ENCODE measurements around the gene EXOC3L2. TPM values are rescaled to one million over a fixed set of nuclear protein-coding genes. Genes with fewer than 3 reads are reported as not detected.
A peak's percentile ranks its signal among the peaks of the same experiment; 100 is the strongest.

EXOC3L2 gene
- total and polyA plus RNA-seq, 7 experiments from 2014 or later = not detected

DNA sequence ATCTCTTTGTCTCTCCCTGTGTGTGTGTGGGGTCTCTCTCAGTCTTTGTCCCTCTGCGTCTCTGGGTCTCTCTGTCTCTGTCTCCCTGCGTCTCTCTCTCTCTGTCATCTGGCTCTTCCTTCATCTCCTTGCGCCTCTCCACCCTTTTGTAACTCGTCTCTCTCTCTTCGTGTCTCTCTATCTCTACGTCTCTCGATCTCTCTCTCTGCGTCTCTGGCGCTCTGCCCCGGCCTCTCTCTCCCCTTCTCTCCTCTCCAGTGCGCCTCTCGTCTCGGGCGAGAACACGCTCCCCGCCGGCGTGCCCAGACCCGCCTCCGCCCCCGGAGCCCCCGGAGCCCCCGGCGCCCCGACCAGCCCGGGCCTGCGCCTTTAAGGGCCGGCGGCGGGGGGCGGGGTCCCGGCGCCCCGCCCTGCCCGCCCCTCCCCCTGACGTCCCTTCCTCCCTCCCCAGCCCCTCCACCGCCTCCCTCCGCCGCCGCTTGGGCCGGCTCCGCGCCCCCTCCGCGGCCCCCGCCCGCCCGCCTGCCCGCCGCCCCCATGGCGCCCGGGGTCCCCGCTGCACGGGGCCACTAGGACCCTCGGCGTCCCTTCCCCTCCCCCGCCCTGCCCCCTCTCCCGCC is 5.7 kb upstream of the EXOC3L2 start, which contains the start of gene MARK4:
TSS of gene MARK4 (plus strand) at position 440 of the 620 bp plus-strand sequence. CDS start 318 bp downstream, outside the sequence.
- H3K4me1 Mint-ChIP-seq = peaks cover 23 to 42% (median 35%) of the 10 kb centered on the region in 7 donors
- Histone ChIP-seq H3K27ac (ENCODE audit: low read depth, low read length) (peak within 1 kb of the TSS; percentile 72), H3K4me1 (ENCODE audit: control insufficient read depth in 2 of 2, insufficient read depth in 2 of 2, low read length in 2 of 2) (peaks cover 19 to 20% of the 10 kb centered on the region in 2 donors), H3K36me3 (ENCODE audit: control insufficient read depth in 2 of 3, insufficient read depth in 3 of 3, low read length in 3 of 3) (peaks cover 0 to 4% (median 0%) of the 10 kb centered on the region in 3 experiments), H3K9me3 (ENCODE audit: control insufficient read depth in 2 of 3, low read length in 3 of 3) (no peaks in the 10 kb centered on the region), H3K4me3 (ENCODE audit: low read length) (peak within 1 kb of the TSS; percentile 63), H3K27me3 (ENCODE audit: control insufficient read depth in 2 of 2, insufficient read depth in 2 of 2, low read length in 2 of 2) (no peaks in the 10 kb centered on the region)
- peak within 1 kb of the TSS; percentile 87 to 96 (median 94) for H3K4me3 Mint-ChIP-seq
- CTCF ChIA-PET = no interaction called here
- peaks cover 0 to 5% (median 0%) of the 10 kb centered on the region in 5 donors for H3K27me3 Mint-ChIP-seq
- H3K27ac Mint-ChIP-seq = peak within 1 kb of the TSS; percentile 28 to 90 (median 81)
- H3K36me3 Mint-ChIP-seq = no peaks in the 10 kb centered on the region
- POLR2A ChIA-PET = no interaction called here
- H3K9me3 Mint-ChIP-seq = peaks cover 0 to 1% (median 0%) of the 10 kb centered on the region in 11 donors
- intact Hi-C loops (cut with micrococcal nuclease) = loop anchor here (1.0 to 5.0 kb wide), 6 partner anchors 72 to 249 kb away; partner anchors contain the start of genes BLOC1S3 (in 2 of the 2), TRAPPC6A (in 2 of the 2), CLASRP (in 1 of the 2) and POLR1G (in 1 of the 2)
- DNase-seq = peak in 8 of 9 donors; percentile 32 to 70 (median 51)
- peak; percentile 80 for ATAC-seq

DNA sequence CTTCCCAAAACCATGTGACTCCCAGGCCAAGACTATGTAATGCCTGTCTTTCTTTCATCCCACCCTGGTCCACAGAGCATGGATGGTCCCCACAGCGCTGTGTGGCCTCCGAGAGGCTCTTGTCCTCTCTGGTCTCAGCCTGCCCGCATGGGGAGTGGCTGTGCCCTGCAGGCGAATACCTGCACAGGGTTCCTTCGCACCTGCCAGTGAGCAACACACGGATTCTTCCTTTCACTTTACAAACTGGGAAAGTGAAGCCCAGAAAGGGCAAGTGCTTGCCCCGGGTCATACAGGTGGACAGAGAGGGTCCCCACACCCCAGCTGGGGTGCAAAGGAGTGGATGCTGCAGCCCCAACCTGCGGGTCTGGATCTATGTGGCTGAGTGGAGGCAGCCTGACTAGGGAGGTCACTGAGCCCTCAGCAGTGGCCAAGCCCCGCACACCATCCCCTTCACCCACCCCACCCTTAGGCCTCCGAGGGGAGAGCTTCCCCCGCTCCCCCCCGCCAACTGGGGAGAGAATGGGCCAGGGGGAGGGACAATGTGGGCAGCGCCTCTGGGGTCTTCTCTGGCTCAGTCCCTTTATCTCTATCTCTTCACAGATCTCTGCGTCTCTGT is 5.1 kb upstream of the EXOC3L2 start:
- Mint-ChIP-seq H3K27ac (peak overlapping the region in 7 of 9 donors; percentile 58 to 90 (median 79)), H3K27me3 (peaks cover 0 to 5% (median 0%) of the 10 kb centered on the region in 5 donors), H3K9me3 (peaks cover 0 to 1% (median 0%) of the 10 kb centered on the region in 11 donors), H3K4me3 (peak overlapping the region; percentile 87 to 96 (median 94)), H3K36me3 (no peaks in the 10 kb centered on the region), H3K4me1 (peaks cover 23 to 42% (median 34%) of the 10 kb centered on the region in 7 donors)
- CTCF ChIA-PET = no interaction called here
- Histone ChIP-seq H3K27ac (ENCODE audit: low read depth, low read length) (peak overlapping the region; percentile 63), H3K36me3 (ENCODE audit: control insufficient read depth in 2 of 3, insufficient read depth in 3 of 3, low read length in 3 of 3) (peaks cover 0 to 4% (median 0%) of the 10 kb centered on the region in 3 experiments), H3K9me3 (ENCODE audit: control insufficient read depth in 2 of 3, low read length in 3 of 3) (no peaks in the 10 kb centered on the region), H3K4me3 (ENCODE audit: low read length) (peak overlapping the region; percentile 63), H3K4me1 (ENCODE audit: control insufficient read depth in 2 of 2, insufficient read depth in 2 of 2, low read length in 2 of 2) (peaks cover 19 to 20% of the 10 kb centered on the region in 2 donors), H3K27me3 (ENCODE audit: control insufficient read depth in 2 of 2, insufficient read depth in 2 of 2, low read length in 2 of 2) (no peaks in the 10 kb centered on the region)
- POLR2A ChIA-PET = interaction anchor here (1.0 to 1.5 kb wide), 2 partner anchors 71 to 73 kb away, joined by 3 read pairs; partner anchors contain the start of gene TRAPPC6A
- intact Hi-C loops (cut with micrococcal nuclease) = loop anchor here (2.0 to 5.0 kb wide), 4 partner anchors 72 to 248 kb away; partner anchors contain the start of genes BLOC1S3 (in 1 of the 2), POLR1G (in 1 of the 2), PPP1R13L (in 1 of the 2) and PPP1R37 (in 1 of the 2)
- ATAC-seq = no peak
- DNase-seq = no peak

DNA sequence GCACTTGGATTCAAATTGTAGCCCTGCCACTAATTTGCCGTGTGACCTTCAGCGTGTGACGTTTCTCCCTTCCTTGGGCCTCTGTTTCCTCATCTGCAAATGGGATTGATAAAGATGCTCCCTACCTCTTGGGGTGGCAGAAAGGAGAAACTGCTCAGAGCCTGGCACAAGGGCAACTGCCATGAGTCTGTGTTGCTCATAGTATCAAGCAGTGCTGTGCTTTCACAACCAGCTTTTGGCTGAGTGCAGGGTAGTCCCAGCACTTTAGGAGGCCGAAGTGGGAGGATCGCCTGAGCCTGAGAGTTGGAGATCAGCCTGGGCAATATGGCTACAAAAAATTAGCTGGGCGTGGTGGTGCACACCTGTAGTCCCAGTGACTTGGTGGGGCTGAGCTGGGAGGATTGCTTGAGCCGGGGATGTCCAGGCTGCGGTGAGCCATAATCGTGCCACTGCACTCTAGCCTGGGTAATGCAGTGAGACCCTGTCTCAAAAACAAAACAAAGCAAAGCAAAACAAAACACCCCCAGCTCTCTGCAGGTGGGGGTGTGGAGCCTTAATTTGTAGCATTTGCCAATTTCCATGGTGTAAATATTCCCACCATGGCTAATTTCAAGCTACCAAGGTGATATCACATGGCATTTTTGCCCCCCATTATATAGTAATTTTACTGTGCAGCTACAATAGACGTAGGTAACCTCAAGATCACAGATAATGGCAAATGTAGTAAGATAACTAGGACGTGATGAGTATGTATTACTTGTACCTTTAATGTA is 4.2 kb upstream of the EXOC3L2 start:
- POLR2A ChIA-PET = interaction anchor here (1.0 to 1.5 kb wide), 2 partner anchors 70 to 72 kb away, joined by 3 read pairs; partner anchors contain the start of gene TRAPPC6A
- Mint-ChIP-seq H3K4me1 (peaks cover 23 to 36% (median 29%) of the 10 kb centered on the region in 7 donors), H3K4me3 (peak overlapping the region; percentile 28 to 96 (median 75)), H3K27ac (peak overlapping the region in 1 of 9 donors; percentile 23), H3K36me3 (no peaks in the 10 kb centered on the region), H3K27me3 (peaks cover 0 to 9% (median 7%) of the 10 kb centered on the region in 5 donors), H3K9me3 (peaks cover 0 to 1% (median 0%) of the 10 kb centered on the region in 11 donors)
- CTCF ChIA-PET = interaction anchor here (0.6 kb wide), 1 partner anchor 484 kb away, joined by 3 read pairs; no protein-coding TSS in a partner anchor
- Histone ChIP-seq H3K36me3 (ENCODE audit: control insufficient read depth in 2 of 3, insufficient read depth in 3 of 3, low read length in 3 of 3) (peaks cover 0 to 4% (median 0%) of the 10 kb centered on the region in 3 experiments), H3K27ac (ENCODE audit: low read depth, low read length) (no peak overlapping the region), H3K9me3 (ENCODE audit: control insufficient read depth in 2 of 3, low read length in 3 of 3) (no peaks in the 10 kb centered on the region), H3K4me1 (ENCODE audit: control insufficient read depth in 2 of 2, insufficient read depth in 2 of 2, low read length in 2 of 2) (peaks cover 19 to 20% of the 10 kb centered on the region in 2 donors), H3K27me3 (ENCODE audit: control insufficient read depth in 2 of 2, insufficient read depth in 2 of 2, low read length in 2 of 2) (no peaks in the 10 kb centered on the region), H3K4me3 (ENCODE audit: low read length) (no peak overlapping the region)
- intact Hi-C loops (cut with micrococcal nuclease) = loop anchor here (2.0 to 5.0 kb wide), 5 partner anchors 71 to 347 kb away; partner anchors contain the start of genes BLOC1S3 (in 1 of the 2), POLR1G (in 1 of the 2), PPP1R13L (in 1 of the 2) and PPP1R37 (in 1 of the 2)
- no peak for DNase-seq
- ATAC-seq = no peak

DNA sequence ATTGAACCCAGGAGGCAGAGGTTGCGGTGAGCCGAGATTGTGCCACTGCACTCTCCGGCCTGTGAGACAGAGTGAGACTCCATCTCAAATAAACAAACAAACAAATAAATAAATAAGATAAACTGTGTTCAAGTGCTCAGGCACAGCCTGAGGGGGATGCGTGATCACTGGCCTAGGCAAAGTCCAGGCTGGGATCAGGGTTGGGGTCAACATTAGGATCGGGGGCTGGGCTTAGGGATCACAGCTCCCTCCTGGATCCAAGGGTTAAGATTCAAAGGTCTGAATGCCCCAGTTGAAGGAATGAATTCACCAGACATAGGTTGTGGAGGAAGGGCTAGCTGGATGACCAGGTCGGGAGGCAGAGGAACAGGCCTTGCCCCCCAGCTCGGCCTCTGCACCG is 1.9 kb upstream of the EXOC3L2 start:
- H3K9me3 Mint-ChIP-seq = peaks cover 0 to 1% (median 0%) of the 10 kb centered on the region in 11 donors

DNA sequence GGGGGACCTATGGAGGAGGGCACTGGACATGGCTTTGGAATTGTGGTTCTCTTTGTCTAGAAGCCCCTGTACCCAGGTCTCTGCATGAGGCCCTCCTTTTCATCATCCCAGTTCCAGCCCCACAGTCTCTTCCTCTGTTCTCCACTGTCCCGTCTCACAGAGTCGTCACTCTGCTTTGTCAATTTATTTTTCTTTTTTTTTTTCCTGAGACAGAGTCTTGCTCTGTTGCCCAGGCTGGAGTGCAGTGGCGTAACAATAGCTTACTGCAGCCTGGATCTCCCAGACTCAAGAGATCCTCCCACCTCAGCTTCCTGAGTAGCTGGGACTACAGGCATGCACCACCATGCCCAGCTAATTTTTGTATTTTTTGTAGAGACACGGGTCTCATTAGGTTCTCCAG is 619 bp upstream of the EXOC3L2 start:
- Histone ChIP-seq H3K4me1 (ENCODE audit: control insufficient read depth in 2 of 2, insufficient read depth in 2 of 2, low read length in 2 of 2) (peaks cover 0 to 6% of the 10 kb centered on the region in 2 donors), H3K27me3 (ENCODE audit: control insufficient read depth in 2 of 2, insufficient read depth in 2 of 2, low read length in 2 of 2) (no peaks in the 10 kb centered on the region), H3K36me3 (ENCODE audit: control insufficient read depth in 2 of 3, insufficient read depth in 3 of 3, low read length in 3 of 3) (no peaks in the 10 kb centered on the region), H3K27ac (ENCODE audit: low read depth, low read length) (no peak overlapping the region), H3K4me3 (ENCODE audit: low read length) (no peak overlapping the region), H3K9me3 (ENCODE audit: control insufficient read depth in 2 of 3, low read length in 3 of 3) (no peaks in the 10 kb centered on the region)
- intact Hi-C loops (cut with micrococcal nuclease) = loop anchor here in 1 of 2 donors (5.0 kb wide), 1 partner anchor 344 kb away; no protein-coding TSS in a partner anchor
- Mint-ChIP-seq H3K36me3 (no peaks in the 10 kb centered on the region), H3K4me3 (no peak overlapping the region), H3K4me1 (peaks cover 4 to 15% (median 9%) of the 10 kb centered on the region in 7 donors), H3K27me3 (peaks cover 4 to 17% (median 8%) of the 10 kb centered on the region in 5 donors), H3K9me3 (peaks cover 0 to 1% (median 0%) of the 10 kb centered on the region in 11 donors), H3K27ac (no peak overlapping the region)
- POLR2A ChIA-PET = no interaction called here
- DNase-seq (no peak), ATAC-seq (no peak)
- CTCF ChIA-PET = no interaction called here

More for the DNA sequence above, 1.9 kb upstream of the EXOC3L2 start:
- Histone ChIP-seq H3K27me3 (ENCODE audit: control insufficient read depth in 2 of 2, insufficient read depth in 2 of 2, low read length in 2 of 2) (no peaks in the 10 kb centered on the region), H3K9me3 (ENCODE audit: control insufficient read depth in 2 of 3, low read length in 3 of 3) (no peaks in the 10 kb centered on the region), H3K4me1 (ENCODE audit: control insufficient read depth in 2 of 2, insufficient read depth in 2 of 2, low read length in 2 of 2) (peaks cover under 1 to 6% of the 10 kb centered on the region in 2 donors), H3K4me3 (ENCODE audit: low read length) (no peak overlapping the region), H3K36me3 (ENCODE audit: control insufficient read depth in 2 of 3, insufficient read depth in 3 of 3, low read length in 3 of 3) (no peaks in the 10 kb centered on the region), H3K27ac (ENCODE audit: low read depth, low read length) (no peak overlapping the region)
- Mint-ChIP-seq H3K4me1 (peaks cover 7 to 17% (median 11%) of the 10 kb centered on the region in 7 donors), H3K4me3 (no peak overlapping the region), H3K36me3 (no peaks in the 10 kb centered on the region), H3K27ac (no peak overlapping the region), H3K27me3 (peaks cover 0 to 17% (median 8%) of the 10 kb centered on the region in 5 donors)
- ATAC-seq = no peak
- DNase-seq = no peak
- intact Hi-C loops (cut with micrococcal nuclease) = loop anchor here in 1 of 2 donors (5.0 kb wide), 1 partner anchor 345 kb away; no protein-coding TSS in a partner anchor
- POLR2A ChIA-PET = no interaction called here
- CTCF ChIA-PET = no interaction called here
